Hematopoietic multipotent progenitor cell treated with erythropoietin and hydrocortisone succinate and interleukin-3 and kit ligand, for 4 days (in vitro differentiated cells): Measurements from ENCODE around the gene CGRRF1.

Experiments
- DNase-seq: peaks from one replicate; pipeline ENCODE4 v3.0.0-alpha.2; 2015

CGRRF1 gene

GRCh38 chr14:54584097-54584496 lies 74.4 kb downstream of the CGRRF1 start:
- DNase-seq, result no peak

- no peak for DNase-seq
These were observed 75.5 kb downstream of the CGRRF1 start for GRCh38 chr14:54585214-54585613.
